HG03108 (cell line): Measurements from ENCODE around the gene TNFRSF9.
"Not testable (repeated sequence)": the region's sequence is repeated elsewhere in the genome, so short reads cannot be mapped to it uniquely, and the experiment has no call there.

Source experiments
- ATAC-seq: cut with Tn5 transposase; IDR thresholded peaks from one replicate; pipeline ENCODE4 v1.9.1; 2021; ENCODE audit warnings: moderate library complexity; ENCODE audit not compliant: unreplicated experiment

The TNFRSF9 gene

GRCh38 chr1:7961216-7962013 lies 20.8 kb upstream of the TNFRSF9 start, which contains the start of gene PARK7:
PARK7 (plus strand) TSS chr1:7961711; CDS start chr1:7962786, 1,075 bp downstream.
- peak; percentile 90 for ATAC-seq

DNA sequence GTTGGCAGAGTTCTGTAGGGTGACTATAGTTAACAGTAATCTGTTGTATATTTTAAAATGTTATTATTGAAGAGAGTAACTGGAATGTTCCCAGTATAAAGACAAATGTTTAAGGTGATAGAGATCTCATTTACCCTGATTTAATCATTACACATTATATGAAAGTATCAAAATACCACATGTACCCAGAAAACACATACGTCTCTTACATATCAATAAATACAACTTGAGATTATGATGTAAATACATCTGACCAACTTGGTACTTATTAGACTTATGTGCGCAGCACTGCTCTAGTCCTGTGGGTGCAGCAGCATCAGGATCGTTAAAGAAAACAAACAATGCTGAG lies 20.2 kb upstream of the TNFRSF9 start:
- no peak for ATAC-seq

DNA sequence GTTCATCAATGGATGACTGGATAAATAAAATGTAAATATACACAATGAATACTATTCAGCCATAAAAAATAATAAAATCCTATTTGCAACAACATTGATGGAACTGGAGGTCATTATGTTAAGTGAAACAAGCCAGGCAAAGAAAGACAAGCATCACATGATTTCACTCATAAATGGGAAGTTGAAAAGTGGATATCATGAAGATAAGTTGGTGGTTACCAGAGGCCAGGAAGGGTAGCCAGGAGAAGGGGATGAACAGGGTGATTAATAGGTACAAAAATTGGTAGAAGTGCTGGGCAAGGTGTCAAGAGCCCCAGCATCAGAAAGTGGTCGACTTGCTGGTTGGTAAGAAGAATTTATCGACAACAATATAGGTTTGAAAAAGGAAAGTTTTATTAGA lies 19.5 kb upstream of the TNFRSF9 start:
- no peak for ATAC-seq

GRCh38 chr1:7956218-7957032 lies 15.8 kb upstream of the TNFRSF9 start:
- no peak for ATAC-seq

- no peak for ATAC-seq
These were observed 14.0 kb upstream of the TNFRSF9 start for GRCh38 chr1:7954683-7955082.

DNA sequence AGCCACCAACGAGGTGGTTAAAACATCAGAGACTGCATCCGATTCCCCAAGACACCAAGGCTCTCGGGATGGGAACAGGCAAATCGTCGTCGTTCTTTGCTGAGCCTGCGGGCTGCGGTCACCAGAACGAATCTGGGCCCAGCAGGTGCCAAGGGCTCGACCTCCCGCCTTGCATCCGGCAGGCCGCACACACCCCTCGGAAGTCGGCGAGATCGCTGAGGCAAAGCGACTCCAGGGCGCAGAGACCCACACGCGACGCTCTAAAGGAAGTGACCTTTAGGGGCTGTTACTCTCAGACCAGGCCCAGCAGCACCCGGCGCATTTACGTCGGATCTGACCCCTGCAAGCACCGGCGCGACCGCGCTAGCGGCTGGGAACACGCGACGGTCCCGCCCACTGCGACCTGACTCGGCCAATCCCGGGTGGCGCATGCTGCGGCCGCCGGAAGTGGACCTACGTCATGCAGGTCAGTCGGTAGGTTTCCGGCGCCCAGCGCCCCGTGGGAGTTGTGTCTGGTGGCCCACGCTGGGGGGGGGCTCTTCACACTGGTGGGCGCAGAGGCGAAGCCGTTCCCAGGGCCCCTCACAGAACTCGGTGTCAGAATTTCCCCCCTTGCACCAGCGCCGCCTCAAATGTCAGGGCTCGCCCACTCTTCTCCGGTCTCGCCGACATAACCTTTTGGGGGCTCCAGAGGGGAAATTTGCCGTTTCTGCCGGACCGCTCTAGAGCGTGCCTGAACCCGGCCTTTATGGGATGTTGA lies 13.4 kb upstream of the TNFRSF9 start:
- peak; percentile 97 for ATAC-seq

GRCh38 chr1:7952791-7953190 lies 12.2 kb upstream of the TNFRSF9 start:
- not testable (repeated sequence) for ATAC-seq

- no peak for ATAC-seq
These were observed 8.3 kb upstream of the TNFRSF9 start for GRCh38 chr1:7948960-7949359.

DNA sequence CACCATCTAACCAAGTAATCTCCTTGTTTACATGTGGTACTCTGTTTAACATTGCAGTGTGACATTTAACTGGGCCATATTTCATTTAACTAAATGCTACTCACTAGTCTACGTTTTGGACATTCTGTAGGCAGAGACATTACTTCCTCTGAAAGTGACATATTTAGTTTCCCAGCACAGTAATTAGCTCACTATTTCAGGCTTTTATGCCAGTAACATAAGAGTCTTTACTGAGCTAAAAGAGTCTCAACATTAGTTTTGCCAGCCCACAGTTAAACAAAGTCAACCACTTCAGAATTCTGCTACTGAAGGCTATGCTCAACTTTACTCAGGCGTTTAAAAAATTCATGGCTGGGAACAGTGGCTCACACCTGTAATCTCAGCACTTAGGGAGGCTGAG lies 2.6 kb upstream of the TNFRSF9 start:
- ATAC-seq: no peak

GRCh38 chr1:7942214-7942921 lies 1.7 kb upstream of the TNFRSF9 start:
- ATAC-seq: no peak

GRCh38 chr1:7941437-7941793 lies 776 bp upstream of the TNFRSF9 start:
- ATAC-seq: no peak

- ATAC-seq: no peak
These were observed 605 bp downstream of the TNFRSF9 start for GRCh38 chr1:7940034-7940433.

DNA sequence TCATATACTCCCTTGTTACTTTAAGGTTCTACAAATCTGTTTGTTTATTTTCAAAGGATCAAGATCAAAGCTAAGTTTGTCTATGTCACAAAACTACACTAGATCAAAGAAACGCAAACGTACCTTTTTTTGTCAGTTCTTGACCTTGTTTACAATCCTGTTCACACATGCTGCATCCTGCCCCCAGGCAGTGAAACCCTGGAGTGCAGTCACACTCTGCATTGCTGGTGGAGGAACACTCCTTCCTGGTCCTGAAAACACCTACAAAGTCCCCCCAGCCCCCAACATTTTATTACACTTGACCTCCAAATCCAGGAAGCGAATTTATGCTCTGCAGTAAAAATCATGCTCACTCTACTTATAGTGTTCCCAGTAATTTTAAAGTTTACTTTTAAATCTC lies 2.6 kb downstream of the TNFRSF9 start:
- no peak for ATAC-seq

DNA sequence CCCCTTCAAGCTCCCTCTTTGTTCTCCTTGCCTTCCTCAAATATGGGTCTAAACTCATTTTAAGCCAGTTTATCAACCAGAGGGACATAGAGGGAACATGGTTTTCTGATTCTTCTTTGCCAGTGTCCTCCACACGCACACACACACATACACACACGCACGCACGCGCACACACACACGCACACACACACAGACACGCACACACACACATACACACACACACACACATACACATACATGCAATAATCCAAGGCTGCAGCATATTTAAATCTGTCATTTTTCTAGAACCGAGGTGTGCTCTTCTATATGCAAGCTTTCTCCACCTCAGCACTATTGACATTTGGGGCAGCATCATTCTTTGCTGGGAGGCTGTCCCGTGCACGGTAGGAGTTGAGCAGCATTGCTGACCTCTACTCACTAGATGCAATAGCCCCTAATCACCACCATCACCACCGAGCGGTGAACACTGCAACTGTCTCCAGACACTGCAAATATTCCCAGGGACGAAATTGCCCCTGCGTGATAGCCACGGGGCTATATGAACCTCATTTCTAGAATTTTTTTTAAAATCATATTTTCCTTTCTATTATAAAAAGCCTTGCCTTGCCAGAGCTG lies 8.0 kb downstream of the TNFRSF9 start:
- no peak for ATAC-seq

DNA sequence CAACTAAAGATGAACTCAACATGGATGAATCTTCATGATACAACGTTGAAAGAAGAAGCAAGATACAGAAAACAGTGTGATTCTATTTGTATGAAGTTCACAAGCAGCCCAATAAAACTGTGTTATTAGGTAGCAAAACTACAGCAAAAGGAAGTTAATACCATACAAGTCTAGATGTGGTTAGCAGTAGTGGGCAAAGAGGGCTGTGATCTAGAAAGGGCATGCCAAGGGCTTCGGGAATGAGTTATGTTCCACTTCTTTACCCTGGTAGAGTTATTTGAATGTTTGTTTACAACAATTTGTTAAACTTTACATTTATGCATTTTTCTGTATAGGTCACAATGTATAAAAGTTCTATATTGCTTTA lies 9.2 kb downstream of the TNFRSF9 start:
- no peak for ATAC-seq

GRCh38 chr1:7930645-7931445 lies 9.8 kb downstream of the TNFRSF9 start:
- no peak for ATAC-seq

DNA sequence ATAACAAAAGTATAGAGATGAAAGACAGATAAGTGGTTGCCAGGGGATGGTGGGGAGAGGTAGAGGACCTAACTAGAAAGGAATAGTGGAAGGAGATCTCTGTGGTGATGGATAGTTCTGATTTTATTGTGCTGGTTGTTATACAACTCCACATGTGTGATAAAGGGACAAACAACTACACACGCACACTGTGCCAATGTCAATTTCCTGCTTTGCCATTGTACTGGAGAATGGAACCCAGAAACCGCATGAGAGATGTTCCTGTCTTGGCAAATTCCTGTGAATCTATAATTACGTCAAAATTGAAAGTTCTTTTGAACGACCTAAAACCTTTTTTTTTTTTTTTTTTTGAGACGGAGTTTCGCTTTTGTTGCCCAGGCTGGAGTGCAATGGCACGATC lies 11.0 kb downstream of the TNFRSF9 start:
- ATAC-seq: no peak

- ATAC-seq: no peak
These were observed 12.4 kb downstream of the TNFRSF9 start for GRCh38 chr1:7928247-7928646.

DNA sequence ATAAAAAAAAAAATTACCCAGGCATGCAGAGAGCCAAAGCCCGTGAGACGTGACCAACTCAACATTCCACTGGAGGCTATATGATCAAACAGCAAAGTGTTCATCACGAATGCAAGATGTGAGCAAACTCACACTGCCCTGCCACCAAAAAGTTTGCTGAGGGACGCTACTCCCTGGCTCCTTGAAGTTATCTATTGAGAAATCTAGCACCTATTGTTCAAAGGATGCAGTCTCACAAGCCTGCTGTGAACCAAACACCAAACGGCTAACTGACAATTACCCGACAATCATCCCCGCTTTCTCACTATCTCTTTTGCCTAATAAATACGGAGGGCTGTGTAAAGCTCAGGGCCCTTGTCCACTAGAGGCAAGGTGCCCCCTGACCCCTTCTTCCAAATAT lies 13.6 kb downstream of the TNFRSF9 start:
- not testable (repeated sequence) for ATAC-seq

DNA sequence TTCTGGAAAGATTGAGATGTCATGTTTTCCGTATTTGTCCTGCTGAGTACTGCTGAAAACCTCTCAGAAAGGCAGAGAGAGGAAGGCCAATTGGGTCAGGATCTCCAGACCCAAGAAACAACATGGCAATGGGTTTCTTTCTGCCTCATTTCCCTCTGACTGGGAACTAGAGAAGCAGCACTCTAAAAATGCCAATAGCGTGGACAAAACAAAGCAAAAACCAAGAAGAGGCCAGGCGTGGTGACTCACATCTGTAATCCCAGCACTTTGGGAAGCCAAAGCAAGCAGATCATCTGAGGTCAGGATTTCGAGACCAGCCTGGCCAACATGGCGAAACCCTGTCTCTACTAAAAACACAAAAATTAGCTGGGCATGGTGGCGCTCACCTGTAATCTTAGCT lies 18.3 kb downstream of the TNFRSF9 start:
- ATAC-seq: no peak
